Activated CD8-positive, alpha-beta memory T cell treated with anti-CD3 and anti-CD28 coated beads, Interleukin-2, amount 50 U/mL, for 48 hours (primary cell): ENCODE data around the gene SLC5A3.

Source experiments
- DNase-seq: peaks from one replicate; pipeline ENCODE4 v3.0.0-alpha.2; 2020

SLC5A3 gene

GRCh38 chr21:34073032-34073748 lies at the start of gene SLC5A3, which contains the start of gene MRPS6:
TSS of gene SLC5A3 (plus strand) at chr21:34073578. CDS start at chr21:34095199, 21,621 bp downstream.
TSS of gene MRPS6 (plus strand) at chr21:34073578. CDS start at chr21:34073701, 123 bp downstream.
- peak; percentile 87 for DNase-seq

GRCh38 chr21:34023691-34024373 lies 49.5 kb upstream of the SLC5A3 start:
- no peak for DNase-seq

DNA sequence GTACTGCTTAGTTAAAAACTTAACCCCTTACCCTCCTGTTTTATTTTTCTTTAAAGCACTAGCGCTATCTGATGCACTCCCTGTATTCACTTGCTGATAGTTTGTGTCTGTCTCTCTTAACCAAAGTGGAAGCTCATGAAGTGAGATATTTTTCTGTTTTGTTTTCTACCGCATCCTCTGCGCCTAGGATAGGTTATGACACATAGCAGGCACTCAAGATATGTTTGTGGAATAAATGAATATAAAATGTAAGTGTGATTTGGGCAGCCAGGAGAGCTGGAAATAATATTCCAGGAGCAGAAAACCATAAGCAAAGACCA lies 49.0 kb upstream of the SLC5A3 start:
- no peak for DNase-seq

GRCh38 chr21:34027721-34028461 lies 45.5 kb upstream of the SLC5A3 start:
- no peak for DNase-seq

- peak; percentile 63 for DNase-seq
Observed at GRCh38 chr21:34029743-34030528, 43.4 kb upstream of the SLC5A3 start.

DNA sequence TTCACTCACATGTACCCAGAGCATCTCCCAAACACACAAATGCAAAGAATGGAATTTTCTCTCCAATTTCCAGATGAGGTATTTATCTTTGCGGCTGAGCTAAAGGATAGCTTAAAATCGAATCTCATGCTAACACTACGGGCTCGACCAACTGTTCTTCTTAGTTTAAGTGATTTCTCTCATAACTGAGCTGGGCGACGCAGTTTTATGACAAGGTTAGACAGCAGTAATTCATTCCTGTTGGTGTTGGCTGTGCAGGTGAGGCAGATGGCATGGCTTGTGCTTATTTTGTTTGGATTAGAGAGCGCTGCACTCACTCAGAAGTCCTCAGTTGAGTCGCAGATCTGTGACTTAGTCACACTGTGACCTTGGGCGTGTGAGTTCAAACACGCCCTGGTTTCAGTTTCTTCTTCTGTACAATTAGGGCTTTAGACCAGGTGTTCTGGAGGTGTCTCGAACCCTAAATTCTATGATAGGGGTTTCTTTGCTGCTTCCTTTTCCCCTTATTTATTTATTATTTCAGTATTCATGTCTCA lies 41.5 kb upstream of the SLC5A3 start:
- DNase-seq = no peak

GRCh38 chr21:34034369-34035014 lies 38.9 kb upstream of the SLC5A3 start:
- no peak for DNase-seq

DNA sequence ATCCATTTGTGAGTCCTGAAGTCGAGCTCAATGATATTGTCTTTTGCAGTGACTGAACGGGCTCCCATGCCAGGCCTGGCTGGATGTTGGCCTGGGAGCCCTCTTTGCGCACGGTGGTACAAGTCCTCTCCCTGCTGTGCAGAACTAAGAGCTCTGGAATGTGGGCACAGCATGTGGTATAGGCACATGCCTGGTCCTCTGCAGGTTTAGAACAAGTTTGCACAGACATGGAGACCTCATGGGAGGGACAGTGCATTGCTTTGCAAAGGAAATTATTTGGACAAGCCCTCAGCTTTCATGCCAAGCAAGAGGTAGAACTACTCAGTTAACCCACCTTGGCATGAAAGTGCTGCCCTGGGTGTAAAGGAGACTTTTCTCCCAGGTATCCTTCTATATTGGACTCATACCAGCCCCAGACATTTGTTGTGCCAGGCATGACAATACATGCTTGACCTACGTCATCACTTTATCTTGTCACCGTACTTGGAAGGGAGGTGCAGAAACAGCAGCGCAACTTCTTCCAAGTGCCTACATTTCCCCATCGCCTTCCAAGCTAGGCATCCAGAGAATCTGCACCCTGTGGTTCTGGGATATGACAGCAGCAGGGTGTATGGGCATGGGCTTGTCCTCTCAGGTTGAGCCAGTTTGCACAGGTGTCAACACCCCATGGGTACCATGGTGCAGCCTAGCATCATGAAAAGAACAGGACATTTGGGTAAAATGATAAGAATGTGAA lies 37.6 kb upstream of the SLC5A3 start:
- no peak for DNase-seq

GRCh38 chr21:34037009-34037795 lies 36.2 kb upstream of the SLC5A3 start:
- DNase-seq = no peak

GRCh38 chr21:34039678-34040382 lies 33.5 kb upstream of the SLC5A3 start:
- no peak for DNase-seq

GRCh38 chr21:34042735-34043134 lies 30.6 kb upstream of the SLC5A3 start:
- DNase-seq = no peak

DNA sequence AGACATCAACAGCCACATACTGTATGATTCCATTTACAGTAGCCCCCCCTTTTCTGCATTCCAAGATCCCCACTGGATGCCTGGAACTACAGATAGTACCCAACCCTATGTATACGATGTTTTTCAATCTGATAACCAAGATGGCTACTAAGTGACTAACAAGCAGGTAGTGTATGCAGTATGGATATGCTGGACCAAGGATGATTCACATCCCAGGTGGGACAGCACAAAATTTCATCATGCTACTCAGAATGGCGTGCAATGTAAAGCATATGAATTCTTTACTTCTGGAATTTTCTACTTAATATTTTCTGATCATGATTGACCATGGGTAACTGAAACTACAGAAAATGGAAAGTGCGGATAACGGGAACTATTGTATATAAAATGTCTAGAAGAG lies 30.0 kb upstream of the SLC5A3 start:
- no peak for DNase-seq

- DNase-seq = no peak
Observed at GRCh38 chr21:34046917-34047316, 26.5 kb upstream of the SLC5A3 start.

GRCh38 chr21:34047835-34048234 lies 25.5 kb upstream of the SLC5A3 start:
- no peak for DNase-seq

DNA sequence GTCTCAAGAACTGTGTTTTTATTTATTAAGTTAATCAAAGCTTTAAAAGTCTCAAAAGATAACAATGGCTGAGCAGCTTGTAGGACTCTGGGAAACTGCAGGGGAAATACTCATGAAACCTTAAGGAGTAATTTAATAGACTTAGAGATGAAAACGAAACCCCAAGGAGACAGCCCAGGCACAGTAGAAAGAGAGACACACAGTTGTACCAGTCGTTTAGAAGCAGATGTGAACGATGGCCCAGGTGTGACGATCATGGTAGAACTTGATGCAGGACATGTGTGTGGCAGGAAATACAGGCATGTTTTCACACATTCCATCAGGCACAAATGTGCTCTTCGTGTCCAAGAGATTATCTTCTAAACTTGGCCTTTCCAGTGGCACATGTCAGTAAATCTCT lies 21.2 kb upstream of the SLC5A3 start:
- no peak for DNase-seq

GRCh38 chr21:34054259-34054658 lies 19.1 kb upstream of the SLC5A3 start:
- no peak for DNase-seq

DNA sequence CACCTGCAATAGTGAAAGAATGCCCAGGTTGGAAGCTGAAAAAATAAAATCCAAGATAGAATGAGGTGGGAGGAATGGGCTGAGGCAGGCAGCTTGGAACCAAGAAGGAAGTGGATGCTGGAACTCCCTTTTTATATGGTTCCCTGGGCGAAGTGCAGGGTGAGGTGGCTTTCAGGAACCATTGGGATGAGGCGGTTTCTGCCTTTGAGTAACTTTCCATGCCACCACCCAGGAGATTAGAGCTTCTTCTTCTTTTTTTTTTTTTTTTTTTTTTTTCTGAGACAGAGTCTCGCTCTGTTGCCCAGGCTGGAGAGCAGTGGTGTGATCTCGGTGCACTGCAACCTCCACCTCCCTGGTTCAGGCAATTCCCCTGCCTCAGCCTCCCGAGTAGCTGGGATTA lies 17.8 kb upstream of the SLC5A3 start:
- DNase-seq = no peak

DNA sequence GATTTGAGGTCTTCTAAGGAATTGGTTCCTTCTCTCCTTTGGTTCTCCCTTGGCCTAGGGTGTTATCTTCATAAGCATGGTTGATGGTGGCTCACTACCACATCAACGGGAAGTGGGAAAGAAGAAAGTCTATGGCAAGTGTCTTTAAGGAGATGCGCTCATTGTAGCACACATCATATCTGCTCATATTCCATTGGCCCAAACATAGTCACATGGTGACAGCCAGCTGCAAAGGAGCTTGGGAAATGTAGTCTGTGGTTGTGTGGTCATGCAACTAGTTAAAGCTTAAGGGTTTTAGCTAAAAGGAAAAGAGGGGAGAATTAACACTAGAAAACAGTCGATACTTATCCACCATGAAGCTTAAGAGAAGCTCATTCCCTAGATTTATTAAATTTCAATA lies 11.4 kb upstream of the SLC5A3 start:
- DNase-seq = no peak

- no peak for DNase-seq
Observed at GRCh38 chr21:34065027-34065426, 8.4 kb upstream of the SLC5A3 start.

- no peak for DNase-seq
Observed at GRCh38 chr21:34071683-34072082, 1.7 kb upstream of the SLC5A3 start.
